SK-N-MC (cell line): Measurements from ENCODE around the gene SDHAF1.
A peak's percentile ranks its signal among the peaks of the same experiment; 100 is the strongest.

ENCODE experiments used
- DNase-seq: peaks from one replicate; pipeline ENCODE4 v3.0.0-alpha.2; 2011; ENCODE audit warnings: low read depth, low spot score
- H3K27ac ChIP-seq: fragments of 200-600 bp; sonication (generic); 2 replicates; pipeline ENCODE4 v1.5.1; 2016; ENCODE audit warnings: mixed run types
- H3K36me3 ChIP-seq: fragments of 200-600 bp; sonication (generic); 2 replicates; pipeline ENCODE4 v1.6.1; 2017; ENCODE audit warnings: antibody characterized with exemption, low read length, mixed read lengths; ENCODE audit not compliant: insufficient read depth
- H3K4me3 ChIP-seq: fragments of 200-600 bp; sonication (generic); 2 replicates; pipeline ENCODE4 v1.5.1; 2016
- H3K9ac ChIP-seq: fragments of 200-600 bp; sonication (generic); 2 replicates; pipeline ENCODE4 v1.8.0; 2017; ENCODE audit warnings: mixed run types, mixed read lengths; ENCODE audit not compliant: insufficient read length
- H3K9me3 ChIP-seq: fragments of 200-600 bp; sonication (generic); 2 replicates; pipeline ENCODE4 v1.6.1; 2017; ENCODE audit warnings: low read depth, mild to moderate bottlenecking, antibody characterized with exemption, low read length, moderate library complexity, mixed read lengths
- EZH2 ChIP-seq: fragments of 200-600 bp; sonication (generic); IDR thresholded peaks from one replicate; pipeline ENCODE4 v1.6.1; 2017; ENCODE audit warnings: antibody characterized with exemption
- FOXP2 ChIP-seq: optimal IDR thresholded peaks from 2 replicates; pipeline ENCODE3; 2011; ENCODE audit warnings: mild to moderate bottlenecking, moderate library complexity; ENCODE audit not compliant: insufficient read depth; ENCODE audit errors: extremely low read length, control extremely low read depth
- POLR2AphosphoS5 ChIP-seq: IDR thresholded peaks from 2 replicates; pipeline ENCODE4 v1.6.1; 2012; ENCODE audit warnings: mild to moderate bottlenecking, low read depth, low read length, borderline replicate concordance

SDHAF1 gene

DNA sequence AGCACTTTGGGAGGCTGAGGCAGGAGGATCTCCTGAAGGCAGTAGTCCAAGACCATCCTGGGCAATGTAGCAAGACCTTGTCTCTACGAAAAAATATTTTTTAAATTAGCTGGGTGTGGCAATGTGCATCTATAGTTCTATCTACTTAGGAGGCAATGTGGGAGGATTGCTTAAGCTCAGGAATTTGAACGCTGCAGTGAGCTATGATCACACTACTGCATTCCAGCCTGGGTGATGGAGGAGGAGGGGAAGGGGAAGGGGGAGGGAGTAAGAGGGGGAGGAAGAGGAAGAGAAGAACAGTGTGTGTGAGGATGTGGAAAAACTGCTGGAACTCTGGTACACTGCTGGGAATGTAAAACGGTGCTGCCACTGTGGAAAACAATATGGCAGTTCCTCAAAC, 46.8 kb downstream of the SDHAF1 start:
- TF ChIP-seq POLR2AphosphoS5: no peak
- TF ChIP-seq FOXP2: no peak
- TF ChIP-seq EZH2: no peak
- Histone ChIP-seq H3K9ac (no peak overlapping the region), H3K27ac (peak overlapping the region; percentile 73), H3K4me3 (no peak overlapping the region), H3K9me3 (no peaks in the 10 kb centered on the region), H3K36me3 (no peaks in the 10 kb centered on the region)
- DNase-seq: no peak

DNA sequence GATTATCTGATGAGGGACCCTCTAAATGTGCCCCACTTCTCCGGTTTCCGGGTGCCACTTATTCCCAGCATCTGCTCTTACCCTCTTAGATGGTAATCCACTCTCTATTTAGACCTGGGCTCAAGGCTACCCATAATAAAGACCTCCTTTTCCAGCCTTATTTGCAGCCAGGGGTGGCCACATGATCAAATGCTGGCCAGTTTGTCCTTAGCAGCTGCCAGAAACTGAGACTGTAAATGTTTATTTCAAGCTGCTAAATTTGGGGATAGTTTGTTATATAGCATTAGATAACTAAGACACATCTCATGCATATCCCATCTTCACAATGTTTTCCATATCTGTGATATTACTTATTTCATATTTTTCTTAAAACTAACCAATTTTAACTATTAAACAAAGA, 49.0 kb downstream of the SDHAF1 start:
- TF ChIP-seq POLR2AphosphoS5 (no peak), FOXP2 (no peak), EZH2 (no peak)
- no peak for DNase-seq
- Histone ChIP-seq H3K9ac (no peak overlapping the region), H3K4me3 (no peak overlapping the region), H3K9me3 (no peaks in the 10 kb centered on the region), H3K36me3 (no peaks in the 10 kb centered on the region), H3K27ac (no peak overlapping the region)
